Measurements from ENCODE around the gene LMO3. TPM values are rescaled to one million over a fixed set of nuclear protein-coding genes. Genes with fewer than 3 reads are reported as not detected.

Gene LMO3
- total and polyA plus RNA-seq, 2 experiments from 2014 or later: 7.9 to 15.1 TPM

- TF ChIP-seq POLR2AphosphoS5 (IDR thresholded peaks at IDR 0.05; ENCODE audit: low read depth) (no peak), ZNF331 (CRISPR knock-in tag; IDR thresholded peaks at IDR 0.05; ENCODE audit: low read depth) (no peak), ZNF462 (CRISPR knock-in tag; IDR thresholded peaks at IDR 0.05) (no peak), ETS1 (IDR thresholded peaks at IDR 0.05) (no peak), CREB1 (CRISPR knock-in tag; IDR thresholded peaks at IDR 0.05; ENCODE audit: low read depth) (no peak), EZH2 (IDR thresholded peaks at IDR 0.05; ENCODE audit: low read depth, unreplicated experiment) (no peak), CTCF (conservative IDR thresholded peaks at IDR 0.05; ENCODE audit: low read depth in 2 of 2) (no peak), STAT1 (IDR thresholded peaks at IDR 0.05; ENCODE audit: unreplicated experiment) (no peak)
- H3K36me3 Mint-ChIP-seq (ENCODE audit: low read depth): no peaks in the 10 kb centered on the region
- no peaks in the 10 kb centered on the region for H3K9me3 Mint-ChIP-seq
- H2AFZ ChIP-seq: no peak overlapping the region
- H3K27ac Mint-ChIP-seq: no peak overlapping the region
- H3K27me3 Mint-ChIP-seq (ENCODE audit: insufficient read depth, low read depth, poor library complexity): peaks cover 2% of the 10 kb centered on the region
- H3K4me1 ChIP-seq (ENCODE audit: insufficient read depth): no peaks in the 10 kb centered on the region; the same call in 1 of the 2 replicates
- H3K4me3 ChIP-seq: no peak overlapping the region
- H3K4me2 ChIP-seq: no peak overlapping the region
- no peaks in the 10 kb centered on the region for H3F3A ChIP-seq (replicated peaks; ENCODE audit: low read depth)
- no peaks in the 10 kb centered on the region for H3K79me2 ChIP-seq (replicated peaks; ENCODE audit: insufficient read depth)
- H4K20me1 ChIP-seq (replicated peaks; ENCODE audit: insufficient read depth): no peaks in the 10 kb centered on the region; the same call in 1 of the 2 replicates
- no peak overlapping the region for H3K4me3 Mint-ChIP-seq
- no peaks in the 10 kb centered on the region for H3K36me3 ChIP-seq (ENCODE audit: insufficient read depth)
- H3K9me2 ChIP-seq (ENCODE audit: insufficient read depth): 0 out of 2 replicates have a peak, but pooled peaks cover 4% of the 10 kb centered on the region
- no peak for DNase-seq (ENCODE audit: low spot score)
- no peak overlapping the region for H3K27ac ChIP-seq (ENCODE audit: low read depth)
- H3K4me1 Mint-ChIP-seq: peaks cover 11% of the 10 kb centered on the region; the same call in 2 of the 3 replicates
- H3K27me3 ChIP-seq (ENCODE audit: insufficient read depth): no peaks in the 10 kb centered on the region
- no peak for ATAC-seq
Observed at GRCh38 chr12:16520328-16520727, 85.6 kb downstream of the LMO3 start.
